Transverse colon (tissue), 3 donors: ENCODE measurements around the gene UQCC2.

Experiments
- CTCF ChIP-seq, 5 experiments: fragments of 200-600 bp in 3 of 5; fragments of 450-650 bp in 2 of 5; sonication (generic) in 3 of 5; IDR thresholded peaks; 1 replicate in 2 of 5; 2 replicates in 3 of 5; pipeline ENCODE4 v1.5.1; 2016 to 2017; ENCODE audit warnings: antibody characterized with exemption in 5 of 5, inconsistent platforms in 3 of 5, mild to moderate bottlenecking in 2 of 5, moderate library complexity in 1 of 5
- EP300 ChIP-seq: sonication (generic); formaldehyde crosslinking; IDR thresholded peaks from one replicate; pipeline ENCODE4 v1.6.1; 2017; ENCODE audit warnings: antibody characterized with exemption, low read depth
- POLR2A ChIP-seq: fragments of 450-650 bp; IDR thresholded peaks from one replicate; pipeline ENCODE4 v1.6.1; 2016; ENCODE audit warnings: antibody characterized with exemption, mild to moderate bottlenecking, moderate library complexity

- no peak for TF ChIP-seq CTCF (IDR thresholded peaks at IDR 0.05)
- TF ChIP-seq EP300, result no peak
- TF ChIP-seq POLR2A, result no peak
These were observed 41.1 kb upstream of the UQCC2 start for GRCh38 chr6:33752646-33753015.
